Right lobe of liver (tissue), 6 donors: ENCODE data around the gene MAL. TPM values are rescaled to one million over a fixed set of nuclear protein-coding genes. Genes with fewer than 3 reads are reported as not detected.

Experiments used
- ATAC-seq, 4 donors: fragments of 200-7000 bp; cut with Tn5 transposase; one replicate each; pipeline ENCODE4 v1.9.1; 2020; ENCODE audit warnings: mild to moderate bottlenecking in 4 of 4, moderate library complexity in 4 of 4
- DNase-seq, 3 donors: peaks; one replicate each; pipeline ENCODE4 v3.0.0-alpha.2; 2020
- H3K27ac ChIP-seq, 3 donors: fragments of 200-600 bp; one replicate each; pipeline ENCODE4 v1.8.0; 2022
- H3K27me3 ChIP-seq, 2 donors: fragments of 200-600 bp; one replicate each; pipeline ENCODE4 v1.8.0; 2022
- H3K36me3 ChIP-seq, 4 donors: fragments of 200-600 bp; sonication (generic) in 1 of 4; one replicate each; pipeline versions ENCODE4 v1.5.1 to v1.8.0; 2017 to 2022; ENCODE audit warnings: control low read depth in 1 of 4
- H3K4me1 ChIP-seq, 4 donors: fragments of 200-600 bp; sonication (generic) in 1 of 4; one replicate each; pipeline versions ENCODE4 v1.5.1 to v1.8.0; 2017 to 2022; ENCODE audit warnings: control low read depth in 1 of 4
- H3K4me3 ChIP-seq, 3 donors: fragments of 200-600 bp; one replicate each; pipeline ENCODE4 v1.8.0; 2022
- H3K9me3 ChIP-seq, 4 donors: fragments of 200-600 bp; sonication (generic) in 1 of 4; one replicate each; pipeline versions ENCODE4 v1.5.1 to v1.8.0; 2017 to 2022; ENCODE audit warnings: control low read depth in 1 of 4
- POLR2A ChIP-seq: fragments of 450-650 bp; IDR thresholded peaks from one replicate; pipeline ENCODE4 v1.6.1; 2017; ENCODE audit warnings: antibody characterized with exemption, mild to moderate bottlenecking
- WGBS: methylation state at CpG from one replicate; pipeline ENCODE4 v1.1.6; 2018; ENCODE audit warnings: low coverage, low lambda C conversion rate; ENCODE audit not compliant: insufficient coverage; ENCODE audit errors: missing lambda C conversion rate; 5-methylcytosine and 5-hydroxymethylcytosine counted together
- intact Hi-C, 2 donors: fragments of 100-400 bp; cut with DNase I; formaldehyde crosslinking; loops; one replicate each; pipeline versions ENCODE4 v1.11.2 to v1.14.1; 2022
- total RNA-seq, 6 experiments: library from RNA; depleted of rRNA in 2 of 6; stranded (reverse); fragments of >200 nt in 2 of 6; fragmentation: NEBNext Ultra II Directional in 3 of 6; extraction: Animal tissue kit (Norgen Biotek cat#: 25700) in 3 of 6; gene quantifications; one replicate each; pipeline versions ENCODE4 v1.1.0 to v1.2.4, GENCODE V29; 2016 to 2023
- TF ChIP-seq, protein P1 (sequence below), 4 donors: fragments of 200-600 bp in 3 of 4; fragments of 450-650 bp in 1 of 4; IDR thresholded peaks; one replicate each; pipeline versions ENCODE4 v1.5.1 to v1.8.0; 2016 to 2022; ENCODE audit warnings: antibody characterized with exemption in 4 of 4, mild to moderate bottlenecking in 2 of 4
- donor health status: DM: no; HTN: yes; CAD: no.
- donor health status: DM: no; HTN: no; CAD: no.
- donor health status: DM: no; HTN: no; CAD: no.
- donor health status: DM: no; HTN: yes; CAD: no.
- donor health status: DM: no; HTN: yes; CAD: no.

The MAL gene
- total RNA-seq, 6 experiments from 2014 or later = 0.24 TPM; not detected in 5

DNA sequence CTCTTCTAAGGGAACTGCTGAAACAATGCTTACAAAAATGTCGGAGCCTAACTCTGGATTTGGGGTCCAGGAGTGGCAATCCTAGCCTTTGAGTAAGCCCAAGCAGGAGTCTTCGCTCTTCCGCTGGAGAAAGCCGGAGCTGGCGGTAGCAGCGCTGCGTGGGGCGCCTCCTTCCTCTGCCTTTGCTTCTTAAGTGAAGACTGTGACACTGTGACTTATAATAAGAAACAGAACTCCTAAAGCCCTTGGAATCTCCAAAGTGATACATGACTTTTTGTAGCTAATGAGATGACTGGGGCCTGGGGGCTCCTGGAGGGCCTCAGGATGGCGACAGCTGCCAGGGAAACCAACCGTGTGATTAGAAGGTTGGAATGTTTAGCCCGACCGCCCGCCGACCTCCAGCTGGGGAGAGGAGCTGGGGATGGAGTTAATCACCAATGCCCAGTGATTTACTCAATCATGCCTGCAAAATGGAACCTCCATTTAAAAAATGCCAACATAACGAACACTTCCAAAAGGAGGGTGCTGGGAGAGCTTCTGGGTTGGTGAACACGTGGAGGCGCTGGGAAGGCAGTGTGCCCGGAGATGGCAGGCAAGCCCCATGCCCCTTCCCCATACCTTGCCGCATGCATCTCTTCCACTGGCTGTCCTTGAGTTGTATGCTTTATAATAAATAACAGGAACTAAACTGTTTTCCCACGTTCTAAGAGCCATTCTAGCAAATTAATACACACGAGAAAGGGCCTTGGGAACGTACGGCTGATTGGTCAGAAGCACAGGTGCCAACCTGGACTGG, 29.0 kb upstream of the MAL start:
- peak in 1 of 3 donors; percentile 20 for DNase-seq
- Histone ChIP-seq H3K27ac (no peak overlapping the region), H3K9me3 (no peaks in the 10 kb centered on the region), H3K4me3 (no peak overlapping the region), H3K36me3 (no peaks in the 10 kb centered on the region), H3K27me3 (no peaks in the 10 kb centered on the region), H3K4me1 (no peaks in the 10 kb centered on the region)
- no peak for TF ChIP-seq POLR2A
- TF ChIP-seq, protein P1, sequence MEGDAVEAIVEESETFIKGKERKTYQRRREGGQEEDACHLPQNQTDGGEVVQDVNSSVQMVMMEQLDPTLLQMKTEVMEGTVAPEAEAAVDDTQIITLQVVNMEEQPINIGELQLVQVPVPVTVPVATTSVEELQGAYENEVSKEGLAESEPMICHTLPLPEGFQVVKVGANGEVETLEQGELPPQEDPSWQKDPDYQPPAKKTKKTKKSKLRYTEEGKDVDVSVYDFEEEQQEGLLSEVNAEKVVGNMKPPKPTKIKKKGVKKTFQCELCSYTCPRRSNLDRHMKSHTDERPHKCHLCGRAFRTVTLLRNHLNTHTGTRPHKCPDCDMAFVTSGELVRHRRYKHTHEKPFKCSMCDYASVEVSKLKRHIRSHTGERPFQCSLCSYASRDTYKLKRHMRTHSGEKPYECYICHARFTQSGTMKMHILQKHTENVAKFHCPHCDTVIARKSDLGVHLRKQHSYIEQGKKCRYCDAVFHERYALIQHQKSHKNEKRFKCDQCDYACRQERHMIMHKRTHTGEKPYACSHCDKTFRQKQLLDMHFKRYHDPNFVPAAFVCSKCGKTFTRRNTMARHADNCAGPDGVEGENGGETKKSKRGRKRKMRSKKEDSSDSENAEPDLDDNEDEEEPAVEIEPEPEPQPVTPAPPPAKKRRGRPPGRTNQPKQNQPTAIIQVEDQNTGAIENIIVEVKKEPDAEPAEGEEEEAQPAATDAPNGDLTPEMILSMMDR (IDR thresholded peaks at IDR 0.05) = no peak
- intact Hi-C loops = no loop called here
- ATAC-seq = no peak
- WGBS = 62% methylated on average over 23 of the region's 23 CpGs

DNA sequence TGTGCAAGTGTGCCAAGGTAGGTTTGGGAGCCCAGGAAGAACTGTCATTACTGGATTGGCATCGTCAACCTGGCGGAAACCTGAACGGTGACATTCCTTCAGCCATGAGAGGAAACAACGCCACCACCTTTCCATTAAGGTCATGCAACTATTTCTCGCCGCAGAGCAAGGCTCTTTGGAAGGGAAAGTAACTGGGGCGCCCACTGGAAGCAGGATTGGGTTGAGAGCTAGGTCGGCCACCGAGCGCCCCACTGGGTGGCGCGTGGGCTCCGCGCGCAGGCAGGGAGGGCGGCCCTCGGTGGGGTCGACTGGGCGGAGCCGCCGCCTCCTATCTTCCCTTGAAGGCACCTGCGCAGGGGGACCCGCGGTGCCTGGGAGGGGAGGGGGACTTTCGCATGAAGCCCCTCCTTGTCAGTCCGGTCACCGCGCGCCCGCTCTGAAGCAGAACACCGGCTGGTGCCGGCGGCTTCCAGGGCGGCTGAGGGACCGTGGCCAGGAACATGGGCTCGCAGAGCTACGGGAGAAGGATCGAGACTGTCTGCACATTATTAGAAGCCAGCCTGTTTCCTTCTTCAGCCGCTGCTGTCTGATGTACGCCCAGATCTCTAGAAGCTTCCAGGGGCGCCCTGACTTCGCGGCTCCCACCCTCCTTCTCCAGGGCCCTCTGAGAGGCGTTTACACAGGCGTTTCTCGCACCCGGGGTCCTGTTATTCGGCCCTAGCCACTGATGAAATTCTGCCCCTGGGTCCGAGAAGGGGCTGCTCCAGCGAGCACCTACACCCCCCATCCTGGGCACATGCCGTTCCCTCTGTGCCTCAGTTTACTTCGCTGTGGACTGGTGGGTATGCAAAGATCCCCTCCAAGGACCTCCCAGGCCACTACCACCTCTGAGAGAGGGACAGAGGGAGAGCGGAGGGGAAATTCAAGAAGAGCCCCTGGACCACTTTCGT, 27.3 kb upstream of the MAL start:
- 41% methylated on average over 12 of the region's 54 CpGs for WGBS
- no peak overlapping the region for H3K27ac ChIP-seq
- TF ChIP-seq, protein P1 (IDR thresholded peaks at IDR 0.05) = no peak
- TF ChIP-seq POLR2A = no peak
- ATAC-seq (no peak), DNase-seq (peak in 2 of 3 donors; percentile 31 to 43)
- intact Hi-C loops = no loop called here
- H3K4me3 ChIP-seq = no peak overlapping the region
- H3K4me1 ChIP-seq = no peaks in the 10 kb centered on the region
- no peaks in the 10 kb centered on the region for H3K36me3 ChIP-seq
- no peaks in the 10 kb centered on the region for H3K27me3 ChIP-seq
- H3K9me3 ChIP-seq = no peaks in the 10 kb centered on the region

DNA sequence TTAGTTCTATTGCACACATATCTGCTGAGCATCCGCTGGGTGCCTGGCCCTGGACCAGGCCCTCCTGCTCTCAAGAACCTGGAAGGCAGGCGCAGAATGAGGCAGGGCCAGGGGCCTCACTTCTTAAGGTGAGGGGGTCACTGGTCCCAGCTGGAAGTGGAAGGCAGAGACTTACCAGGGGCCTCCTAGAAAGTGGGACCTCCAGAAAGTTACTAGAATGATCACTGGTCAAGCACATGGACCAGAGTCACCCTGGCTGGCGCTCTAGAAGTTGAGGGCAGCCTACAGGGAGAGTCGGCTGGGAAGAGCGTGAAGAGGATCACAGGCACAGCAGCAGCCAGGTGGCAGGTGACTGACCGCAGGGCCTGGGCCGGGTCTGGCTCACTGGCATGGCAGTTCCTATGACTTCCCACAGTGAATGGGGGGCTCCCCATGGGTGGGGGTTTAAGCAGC, 26.1 kb upstream of the MAL start:
- Histone ChIP-seq H3K9me3 (no peaks in the 10 kb centered on the region), H3K27ac (no peak overlapping the region), H3K36me3 (no peaks in the 10 kb centered on the region), H3K4me1 (no peaks in the 10 kb centered on the region), H3K4me3 (no peak overlapping the region), H3K27me3 (no peaks in the 10 kb centered on the region)
- no peak for TF ChIP-seq POLR2A
- TF ChIP-seq, protein P1 (IDR thresholded peaks at IDR 0.05) = no peak
- intact Hi-C loops = no loop called here
- ATAC-seq (no peak), DNase-seq (peak in 1 of 3 donors; percentile 26)
- no CpG with 5 or more reads among the region's 7 CpGs for WGBS

DNA sequence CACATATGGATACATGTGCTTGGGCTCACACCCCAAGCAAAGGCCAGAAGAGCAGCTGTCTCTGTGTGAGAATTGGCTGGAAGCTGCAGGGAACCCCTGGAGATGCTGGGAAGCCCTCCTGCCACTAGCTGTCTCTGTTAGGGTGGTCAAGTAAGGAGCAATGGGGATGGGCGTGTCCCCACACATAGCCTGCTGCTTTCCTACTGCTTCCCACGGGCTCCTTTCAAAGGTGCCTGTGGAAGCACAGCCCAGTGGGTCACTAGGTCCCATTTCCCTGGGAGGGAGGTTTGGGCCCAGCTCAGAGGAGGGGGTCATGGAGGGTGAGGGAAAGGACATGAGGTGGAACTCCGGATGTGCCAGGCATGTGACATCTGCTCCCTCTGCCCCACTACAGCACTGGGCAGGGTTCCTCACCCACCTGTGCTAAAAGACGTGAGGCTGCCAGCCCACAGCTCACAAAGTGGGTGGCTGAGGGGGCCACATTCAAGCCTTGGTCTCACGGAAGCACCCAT, 24.4 kb upstream of the MAL start:
- Histone ChIP-seq H3K27me3 (no peaks in the 10 kb centered on the region), H3K27ac (no peak overlapping the region), H3K9me3 (no peaks in the 10 kb centered on the region), H3K4me3 (no peak overlapping the region), H3K36me3 (no peaks in the 10 kb centered on the region), H3K4me1 (no peaks in the 10 kb centered on the region)
- ATAC-seq (no peak), DNase-seq (peak in 1 of 3 donors; percentile 30)
- TF ChIP-seq POLR2A = no peak
- TF ChIP-seq, protein P1 (IDR thresholded peaks at IDR 0.05) = no peak
- intact Hi-C loops = no loop called here
- WGBS = 33% methylated on average over 2 of the region's 5 CpGs
